DMS79 treated with DMSO at 0.1 percent for 48 hours (cell line): Measurements from ENCODE around the gene ECE2.
"Not testable (repeated sequence)": the region's sequence is repeated elsewhere in the genome, so short reads cannot be mapped to it uniquely, and the experiment has no call there.

Source experiments
- DNase-seq: peaks from one replicate; lab custom pipeline; 2025; lab: John Stamatoyannopoulos, UW

ECE2 gene

GRCh38 chr3:184336547-184337398 lies 61.0 kb downstream of the ECE2 start:
- peak; percentile 46 for DNase-seq

DNA sequence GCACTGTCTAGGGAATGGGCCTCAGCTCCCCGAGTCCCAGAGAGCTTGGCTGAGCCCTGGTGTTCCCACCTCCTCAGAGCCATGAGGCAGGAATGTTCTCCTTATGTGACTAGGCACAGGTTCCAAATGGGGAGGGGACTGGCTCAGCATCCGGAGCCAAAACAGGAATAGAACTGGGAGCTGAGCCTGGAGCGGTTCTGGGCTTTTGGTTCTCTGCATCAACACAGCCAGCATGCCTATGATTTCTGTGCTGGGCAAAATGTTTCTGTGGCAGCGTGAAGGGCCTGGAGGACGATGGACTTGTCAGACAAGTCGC lies 61.5 kb downstream of the ECE2 start, which contains the start of gene FAM131A:
FAM131A (plus strand) TSS at position 202 of the 316 bp plus-strand sequence; CDS start at position 233, 31 bp downstream.
- DNase-seq: no peak

DNA sequence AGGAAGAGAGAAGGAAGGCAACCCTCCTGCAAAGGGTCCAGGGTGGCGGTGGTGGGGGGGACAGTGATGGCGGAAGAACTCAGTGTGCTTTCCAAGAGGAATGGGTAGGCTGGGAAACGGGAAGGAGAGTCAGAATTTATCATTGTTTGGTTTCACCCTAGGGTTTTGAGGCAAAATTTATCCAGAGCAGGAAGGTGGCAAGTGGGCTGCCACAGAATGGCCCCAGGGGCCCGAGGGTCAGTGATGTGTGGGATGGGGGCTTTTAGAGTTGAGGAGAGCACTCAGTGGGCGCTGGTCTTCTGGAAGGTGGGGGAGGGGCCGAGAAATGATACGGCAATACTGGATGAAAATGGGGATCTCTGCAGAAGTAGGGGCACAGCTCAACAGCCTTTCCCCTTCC lies 62.2 kb downstream of the ECE2 start:
- no peak for DNase-seq

- peak; percentile 89 for DNase-seq
These were observed 62.7 kb downstream of the ECE2 start for GRCh38 chr3:184338511-184338945.

DNA sequence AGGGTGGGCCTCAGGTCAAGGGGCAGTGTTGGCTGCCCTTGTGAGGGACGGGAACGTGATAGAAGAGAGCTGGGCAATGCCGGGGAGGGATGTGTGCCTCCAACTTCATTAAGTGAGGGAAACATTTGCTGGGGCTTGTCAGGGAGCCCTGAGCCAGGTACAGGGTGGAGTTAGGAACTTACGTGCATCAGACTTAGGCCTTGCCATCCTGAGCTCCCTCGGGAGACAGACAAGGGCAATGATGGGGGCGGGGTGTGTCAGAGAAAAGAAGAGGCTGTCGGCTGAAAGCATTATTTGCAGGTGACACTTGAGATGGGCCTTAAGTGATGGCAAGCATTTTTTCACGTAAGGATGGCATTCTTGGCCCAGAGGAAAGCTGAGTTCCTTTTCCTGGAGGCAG lies 63.2 kb downstream of the ECE2 start:
- peak; percentile 68 for DNase-seq

DNA sequence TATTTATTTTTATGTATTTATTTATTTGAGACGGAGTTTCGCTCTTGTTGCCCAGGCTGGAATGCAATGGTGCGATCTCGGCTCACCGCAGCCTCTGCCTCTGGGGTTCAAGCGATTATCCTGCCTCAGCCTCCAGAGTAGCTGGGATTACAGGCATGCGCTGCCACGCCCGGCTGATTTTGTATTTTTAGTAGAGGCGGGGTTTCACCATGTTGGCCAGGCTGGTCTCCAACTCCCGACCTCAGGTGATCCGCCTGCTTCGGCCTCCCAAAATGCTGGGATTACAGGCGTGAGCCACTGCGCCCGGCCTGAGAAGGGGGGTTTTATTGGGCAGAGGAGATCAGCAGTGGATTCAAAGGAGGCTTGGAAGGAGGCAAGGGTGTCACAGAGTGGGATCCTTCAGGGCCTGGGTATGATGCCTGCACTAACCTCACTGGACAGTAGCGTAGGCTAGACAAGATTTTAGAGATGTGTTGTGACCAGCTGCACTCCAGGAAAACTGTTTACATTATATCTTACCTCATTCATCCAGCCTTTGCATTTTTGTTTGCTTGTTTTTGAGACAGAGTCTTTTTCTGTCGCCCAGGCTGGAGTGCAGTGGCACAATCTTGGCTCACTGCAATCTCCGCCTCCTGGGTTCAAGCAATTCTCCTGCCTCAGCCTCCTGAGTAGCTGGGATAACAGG lies 63.8 kb downstream of the ECE2 start:
- DNase-seq: not testable (repeated sequence)

- peak; percentile 77 for DNase-seq
These were observed 66.1 kb downstream of the ECE2 start for GRCh38 chr3:184341925-184342324.
